Tibial artery (tissue), 4 donors: ENCODE data around the gene PCP4L1.
"Not testable (repeated sequence)": the region's sequence is repeated elsewhere in the genome, so short reads cannot be mapped to it uniquely, and the experiment has no call there.

Experiments
- DNase-seq, 2 donors: peaks; one replicate each; pipeline ENCODE4 v3.0.0-alpha.2; 2019
- H3K27ac ChIP-seq, 2 donors: fragments of 200-600 bp; sonication (generic) in 1 of 2; 1 replicate in 1 of 2; 2 replicates in 1 of 2; pipeline ENCODE4 v1.5.1; 2018 to 2019; ENCODE audit warnings: mild to moderate bottlenecking in 1 of 2
- H3K27me3 ChIP-seq, 2 donors: fragments of 200-600 bp; sonication (generic) in 1 of 2; one replicate each; pipeline versions ENCODE4 v1.5.1 to v1.6.0; 2016 to 2019
- H3K36me3 ChIP-seq, 3 donors: fragments of 200-600 bp; sonication (generic) in 2 of 3; one replicate each; pipeline ENCODE4 v1.5.1; 2016 to 2019; ENCODE audit warnings: mild to moderate bottlenecking in 2 of 3
- H3K4me1 ChIP-seq, 4 donors: fragments of 200-600 bp; sonication (generic) in 2 of 4; 1 replicate in 3 of 4; 2 replicates in 1 of 4; pipeline ENCODE4 v1.5.1; 2016 to 2019
- H3K4me3 ChIP-seq, 2 donors: fragments of 200-600 bp; sonication (generic) in 1 of 2; 1 replicate in 1 of 2; 2 replicates in 1 of 2; pipeline ENCODE4 v1.5.1; 2018 to 2019; ENCODE audit warnings: mild to moderate bottlenecking in 2 of 2
- H3K9me3 ChIP-seq, 3 donors: fragments of 200-600 bp; sonication (generic) in 1 of 3; one replicate each; pipeline ENCODE4 v1.5.1; 2016 to 2019
- intact Hi-C: fragments of 100-400 bp; cut with DNase I; formaldehyde crosslinking; loops from one replicate; pipeline ENCODE4 v1.15.0; 2023; ENCODE audit warnings: low total_unique reads
- TF ChIP-seq, protein P1 (sequence below), 2 experiments: fragments of 200-600 bp in 1 of 2; fragments of 450-650 bp in 1 of 2; IDR thresholded peaks; one replicate each; pipeline ENCODE4 v1.5.1; 2017 to 2019; ENCODE audit warnings: antibody characterized with exemption in 2 of 2, mild to moderate bottlenecking in 1 of 2, moderate library complexity in 1 of 2

Gene PCP4L1

DNA sequence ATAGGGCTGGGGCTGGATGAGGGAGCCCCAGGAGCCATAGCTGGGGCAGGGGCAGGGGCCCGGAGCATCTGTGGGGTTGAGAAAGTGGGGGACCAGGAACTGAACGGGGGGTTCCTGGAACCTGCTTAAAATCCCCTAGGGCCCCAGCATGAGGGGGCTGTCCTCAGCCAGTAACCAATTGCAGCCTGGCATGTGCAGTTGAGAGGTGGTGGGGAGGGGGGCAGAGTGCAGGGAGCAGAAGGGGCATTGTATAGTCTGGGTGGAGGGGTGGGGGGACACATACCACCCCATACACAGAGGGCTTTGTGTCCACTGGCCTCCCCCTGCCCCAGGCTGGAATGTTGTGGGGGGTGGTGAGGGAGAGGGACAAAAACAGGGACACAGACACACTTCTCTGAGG, 51.3 kb downstream of the PCP4L1 start, which contains the start of gene MPZ:
MPZ (minus strand) TSS at position 101 of the 400 bp plus-strand sequence; CDS start at position 38, 63 bp downstream.
- Histone ChIP-seq H3K27ac (no peak within 1 kb of the TSS), H3K36me3 (no peaks in the 10 kb centered on the region), H3K9me3 (no peaks in the 10 kb centered on the region), H3K4me3 (no peak within 1 kb of the TSS), H3K27me3 (peaks cover 0 to 24% of the 10 kb centered on the region in 2 donors), H3K4me1 (peaks cover 0 to 24% (median 18%) of the 10 kb centered on the region in 4 donors)
- DNase-seq = no peak
- intact Hi-C loops = loop anchor here (5.0 kb wide), 1 partner anchor 83 kb away; the partner anchor contains the start of gene TOMM40L
- TF ChIP-seq, protein P1, sequence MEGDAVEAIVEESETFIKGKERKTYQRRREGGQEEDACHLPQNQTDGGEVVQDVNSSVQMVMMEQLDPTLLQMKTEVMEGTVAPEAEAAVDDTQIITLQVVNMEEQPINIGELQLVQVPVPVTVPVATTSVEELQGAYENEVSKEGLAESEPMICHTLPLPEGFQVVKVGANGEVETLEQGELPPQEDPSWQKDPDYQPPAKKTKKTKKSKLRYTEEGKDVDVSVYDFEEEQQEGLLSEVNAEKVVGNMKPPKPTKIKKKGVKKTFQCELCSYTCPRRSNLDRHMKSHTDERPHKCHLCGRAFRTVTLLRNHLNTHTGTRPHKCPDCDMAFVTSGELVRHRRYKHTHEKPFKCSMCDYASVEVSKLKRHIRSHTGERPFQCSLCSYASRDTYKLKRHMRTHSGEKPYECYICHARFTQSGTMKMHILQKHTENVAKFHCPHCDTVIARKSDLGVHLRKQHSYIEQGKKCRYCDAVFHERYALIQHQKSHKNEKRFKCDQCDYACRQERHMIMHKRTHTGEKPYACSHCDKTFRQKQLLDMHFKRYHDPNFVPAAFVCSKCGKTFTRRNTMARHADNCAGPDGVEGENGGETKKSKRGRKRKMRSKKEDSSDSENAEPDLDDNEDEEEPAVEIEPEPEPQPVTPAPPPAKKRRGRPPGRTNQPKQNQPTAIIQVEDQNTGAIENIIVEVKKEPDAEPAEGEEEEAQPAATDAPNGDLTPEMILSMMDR (IDR thresholded peaks at IDR 0.05) = no peak

GRCh38 chr1:161311595-161312181, 53.1 kb downstream of the PCP4L1 start:
- no peak for DNase-seq
- TF ChIP-seq, protein P1 (IDR thresholded peaks at IDR 0.05) = no peak
- intact Hi-C loops = no loop called here

GRCh38 chr1:161313554-161314200, 55.1 kb downstream of the PCP4L1 start:
- Histone ChIP-seq H3K36me3 (peaks cover 0 to 2% (median 0%) of the 10 kb centered on the region in 3 donors), H3K27ac (peak overlapping the region; percentile 89 to 91), H3K9me3 (no peaks in the 10 kb centered on the region), H3K27me3 (peaks cover 0 to 6% of the 10 kb centered on the region in 2 donors), H3K4me3 (peak overlapping the region; percentile 80 to 96), H3K4me1 (peaks cover 0 to 17% (median 12%) of the 10 kb centered on the region in 4 donors)
- DNase-seq = no peak
- TF ChIP-seq, protein P1 (IDR thresholded peaks at IDR 0.05) = no peak
- intact Hi-C loops = no loop called here

More at GRCh38 chr1:161311595-161312181, 53.1 kb downstream of the PCP4L1 start:
- Histone ChIP-seq H3K27ac (no peak overlapping the region), H3K27me3 (peaks cover 0 to 6% of the 10 kb centered on the region in 2 donors), H3K4me3 (no peak overlapping the region), H3K36me3 (no peaks in the 10 kb centered on the region), H3K9me3 (no peaks in the 10 kb centered on the region), H3K4me1 (peaks cover 0 to 17% (median 12%) of the 10 kb centered on the region in 4 donors)

DNA sequence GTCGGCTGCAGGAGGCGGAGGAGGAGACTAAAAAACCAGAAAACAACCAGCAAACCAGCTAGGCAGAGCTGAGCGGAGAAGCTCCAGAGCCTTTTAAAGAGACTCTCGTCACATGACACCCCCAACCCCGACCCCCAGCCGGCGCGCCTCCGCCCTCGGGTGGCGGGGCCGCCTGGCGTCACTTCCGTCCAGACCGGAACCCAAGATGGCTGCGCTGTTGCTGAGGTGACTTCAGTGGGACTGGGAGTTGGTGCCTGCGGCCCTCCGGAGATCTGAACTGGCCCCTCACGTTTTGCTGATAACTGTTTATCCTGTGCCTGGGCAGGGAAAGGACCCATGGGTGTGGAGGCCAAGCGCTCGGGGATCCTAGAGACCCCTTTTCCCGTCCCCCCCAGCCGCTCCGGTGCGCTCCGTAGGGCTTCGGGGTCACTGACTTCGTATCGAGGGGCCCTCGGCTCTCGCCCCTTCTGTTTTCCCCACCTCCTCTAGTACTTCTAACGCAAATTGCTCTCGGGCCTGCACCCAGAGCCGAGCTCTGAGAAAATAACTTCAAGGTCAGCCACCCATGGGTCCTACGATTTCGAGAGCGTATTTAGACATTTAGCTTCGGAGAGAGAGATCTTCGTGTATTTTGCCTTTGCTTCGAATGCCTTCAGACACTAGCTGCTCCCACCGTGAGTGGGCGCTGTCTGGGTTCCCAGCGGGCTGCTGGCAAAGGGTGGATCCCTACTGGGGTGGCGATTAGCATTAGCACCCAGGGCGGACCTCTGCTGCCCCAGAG, 55.8 kb downstream of the PCP4L1 start, which contains the start of gene SDHC:
SDHC (plus strand) TSS at position 181 of the 781 bp plus-strand sequence; CDS start at position 206, 25 bp downstream.
- Histone ChIP-seq H3K27ac (peak within 1 kb of the TSS; percentile 89 to 91), H3K4me3 (peak within 1 kb of the TSS; percentile 80 to 96), H3K36me3 (peaks cover 0 to 9% (median 0%) of the 10 kb centered on the region in 3 donors), H3K4me1 (peaks cover 0 to 17% (median 12%) of the 10 kb centered on the region in 4 donors), H3K27me3 (peaks cover 0 to 6% of the 10 kb centered on the region in 2 donors), H3K9me3 (no peaks in the 10 kb centered on the region)
- TF ChIP-seq, protein P1 (IDR thresholded peaks at IDR 0.05) = no peak
- peak; percentile 86 to 94 for DNase-seq
- intact Hi-C loops = no loop called here

GRCh38 chr1:161315841-161316674, 57.5 kb downstream of the PCP4L1 start:
- intact Hi-C loops, DNase-seq, H3K4me3 ChIP-seq, H3K9me3 ChIP-seq, H3K27me3 ChIP-seq, H3K27ac ChIP-seq: not testable (repeated sequence)
- Histone ChIP-seq H3K36me3 (peaks cover 0 to 18% (median 0%) of the 10 kb centered on the region in 3 donors), H3K4me1 (peaks cover 0 to 17% (median 12%) of the 10 kb centered on the region in 4 donors)
